ENCODE data around the gene AGGF1.
"Not testable (repeated sequence)": the region's sequence is repeated elsewhere in the genome, so short reads cannot be mapped to it uniquely, and the experiment has no call there.

The AGGF1 gene

GRCh38 chr5:77022511-77023417 is 7.4 kb upstream of the AGGF1 start:
- no peak for DNase-seq (ENCODE audit: low read depth, low spot score)
- H3K27ac ChIP-seq, result no peak overlapping the region

- DNase-seq (ENCODE audit: low read depth, low spot score), result no peak
- no peak overlapping the region for H3K27ac ChIP-seq
Measured at GRCh38 chr5:77024490-77024889, 5.7 kb upstream of the AGGF1 start.

- H3K27ac ChIP-seq, result no peak overlapping the region
- DNase-seq (ENCODE audit: low read depth, low spot score), result no peak
Measured at GRCh38 chr5:77028631-77029375, 1.4 kb upstream of the AGGF1 start.

GRCh38 chr5:77029376-77029885 is 773 bp upstream of the AGGF1 start:
- DNase-seq (ENCODE audit: low read depth, low spot score), result no peak
- no peak overlapping the region for H3K27ac ChIP-seq

- H3K27ac ChIP-seq, result no peak overlapping the region
- no peak for DNase-seq (ENCODE audit: low read depth, low spot score)
Measured at GRCh38 chr5:77031891-77032290, 1.7 kb downstream of the AGGF1 start.

GRCh38 chr5:77032635-77033034 is 2.4 kb downstream of the AGGF1 start:
- no peak for DNase-seq (ENCODE audit: low read depth, low spot score)

GRCh38 chr5:77033338-77033737 is 3.1 kb downstream of the AGGF1 start:
- DNase-seq (ENCODE audit: low read depth, low spot score), result no peak
- H3K27ac ChIP-seq, result no peak overlapping the region

More at GRCh38 chr5:77032635-77033034, 2.4 kb downstream of the AGGF1 start:
- no peak overlapping the region for H3K27ac ChIP-seq

GRCh38 chr5:77035950-77036349 is 5.7 kb downstream of the AGGF1 start:
- no peak overlapping the region for H3K27ac ChIP-seq
- no peak for DNase-seq (ENCODE audit: low read depth, low spot score)

GRCh38 chr5:77046416-77047073 is 16.3 kb downstream of the AGGF1 start:
- DNase-seq (ENCODE audit: low read depth, low spot score), result no peak
- no peak overlapping the region for H3K27ac ChIP-seq

GRCh38 chr5:77064040-77064439 is 33.8 kb downstream of the AGGF1 start:
- no peak for DNase-seq (ENCODE audit: low read depth, low spot score)
- no peak overlapping the region for H3K27ac ChIP-seq

- H3K27ac ChIP-seq, result no peak overlapping the region
Measured at GRCh38 chr5:77065256-77065655, 35.1 kb downstream of the AGGF1 start.

GRCh38 chr5:77066184-77066583 is 36.0 kb downstream of the AGGF1 start:
- no peak overlapping the region for H3K27ac ChIP-seq
- no peak for DNase-seq (ENCODE audit: low read depth, low spot score)

More at GRCh38 chr5:77065256-77065655, 35.1 kb downstream of the AGGF1 start:
- DNase-seq (ENCODE audit: low read depth, low spot score), result no peak

GRCh38 chr5:77066823-77067442 is 36.7 kb downstream of the AGGF1 start:
- no peak overlapping the region for H3K27ac ChIP-seq
- no peak for DNase-seq (ENCODE audit: low read depth, low spot score)

GRCh38 chr5:77073667-77074066 is 43.5 kb downstream of the AGGF1 start:
- no peak for DNase-seq (ENCODE audit: low read depth, low spot score)
- H3K27ac ChIP-seq, result no peak overlapping the region

- no peak overlapping the region for H3K27ac ChIP-seq
- no peak for DNase-seq (ENCODE audit: low read depth, low spot score)
Measured at GRCh38 chr5:77074745-77075144, 44.5 kb downstream of the AGGF1 start.

GRCh38 chr5:77076961-77077828 is 47.0 kb downstream of the AGGF1 start:
- no peak for DNase-seq (ENCODE audit: low read depth, low spot score)
- H3K27ac ChIP-seq, result no peak overlapping the region

- H3K27ac ChIP-seq, result no peak overlapping the region
- no peak for DNase-seq (ENCODE audit: low read depth, low spot score)
Measured at GRCh38 chr5:77077829-77078176, 47.6 kb downstream of the AGGF1 start.

- not testable (repeated sequence) for H3K27ac ChIP-seq; DNase-seq (ENCODE audit: low read depth, low spot score)
Measured at GRCh38 chr5:77080479-77080878, 50.3 kb downstream of the AGGF1 start.

- no peak for DNase-seq (ENCODE audit: low read depth, low spot score)
- no peak overlapping the region for H3K27ac ChIP-seq
Measured at GRCh38 chr5:77080905-77081304, 50.7 kb downstream of the AGGF1 start.
